HTERT RPE-1 (cell line): Measurements from ENCODE around the gene NDST4.
"Not testable (repeated sequence)": the region's sequence is repeated elsewhere in the genome, so short reads cannot be mapped to it uniquely, and the experiment has no call there.

Source experiments
- in situ Hi-C: fragments of 300-500 bp; cut with MboI; formaldehyde crosslinking; loops from 4 replicates; pipeline ENCODE4 v1.14.3; 2020; ENCODE audit warnings: low sequenced_read_pairs

NDST4 gene

DNA sequence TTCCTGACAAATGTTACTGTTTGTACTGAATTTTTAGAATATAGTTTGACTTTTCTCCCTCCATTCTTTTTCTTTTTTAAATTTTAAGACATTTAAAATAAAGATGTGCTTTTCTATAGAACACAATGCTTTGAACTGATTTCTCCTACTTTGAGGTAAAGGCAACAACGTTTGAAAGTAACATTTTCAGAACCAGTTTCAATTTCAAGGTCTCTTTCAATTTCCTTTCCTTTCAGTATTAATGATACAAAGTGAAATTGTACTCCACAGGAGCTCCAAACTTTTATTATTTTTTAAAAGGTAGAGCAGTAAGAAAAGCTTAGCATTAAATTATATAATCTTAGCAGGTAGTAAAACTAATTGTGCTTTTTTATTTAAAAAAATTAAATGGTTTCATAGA lies 54.9 kb downstream of the NDST4 start:
- in situ Hi-C loops = no loop called here

DNA sequence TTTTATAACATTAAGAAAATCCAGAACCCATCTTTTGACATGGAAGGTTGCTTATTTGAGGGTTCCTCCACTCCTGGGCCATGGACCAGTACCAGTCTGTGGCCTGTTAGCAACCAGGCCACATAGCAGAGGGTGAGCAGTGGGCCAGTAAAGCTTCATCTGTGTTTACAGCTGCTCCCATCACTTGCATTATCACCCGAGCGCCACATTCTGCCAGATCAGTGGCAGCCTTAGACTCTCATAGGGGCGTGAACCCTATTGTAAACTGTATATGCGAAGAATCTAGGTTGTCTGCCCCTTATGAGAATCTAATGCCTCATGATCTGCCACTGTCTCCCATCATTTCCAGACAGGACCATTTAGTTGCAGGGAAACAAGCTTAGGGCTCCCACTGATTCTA lies 58.6 kb downstream of the NDST4 start:
- in situ Hi-C loops = no loop called here

DNA sequence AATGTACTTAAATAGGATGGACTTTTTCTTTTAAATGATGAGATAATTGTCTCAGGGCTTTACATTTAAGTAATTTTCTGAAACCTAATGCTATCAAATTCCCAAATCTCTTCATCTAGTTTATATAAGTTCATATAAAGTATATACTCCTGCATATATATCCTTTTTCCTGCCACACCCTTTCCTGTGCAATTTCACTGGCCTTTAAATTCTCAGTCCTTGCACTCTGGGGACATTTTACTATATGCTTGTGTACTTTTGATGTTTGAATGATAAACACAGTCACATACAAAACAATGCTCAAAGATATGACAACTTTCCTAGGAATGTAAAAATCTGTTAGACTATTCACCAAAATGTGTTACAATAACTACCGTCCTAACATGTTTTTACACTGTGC lies 60.1 kb downstream of the NDST4 start:
- in situ Hi-C loops = no loop called here

DNA sequence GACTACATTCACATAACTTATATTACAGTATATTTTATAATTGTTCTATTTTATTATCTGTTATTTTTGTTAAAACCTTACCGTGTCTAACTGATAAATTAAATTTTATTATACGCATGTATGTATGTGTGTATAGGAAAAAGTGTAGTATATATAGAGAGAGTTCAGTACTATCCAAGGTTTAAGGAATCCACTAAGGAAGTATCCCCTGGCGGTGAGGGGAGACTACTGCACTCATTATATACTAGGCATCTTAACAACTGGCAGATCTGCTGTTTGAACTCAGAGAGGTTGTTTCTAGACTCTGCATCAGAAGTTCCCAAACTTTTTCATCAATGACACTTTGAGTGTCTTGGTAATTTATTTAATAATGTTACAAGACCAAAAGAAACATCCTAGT lies 70.9 kb downstream of the NDST4 start:
- in situ Hi-C loops = no loop called here

DNA sequence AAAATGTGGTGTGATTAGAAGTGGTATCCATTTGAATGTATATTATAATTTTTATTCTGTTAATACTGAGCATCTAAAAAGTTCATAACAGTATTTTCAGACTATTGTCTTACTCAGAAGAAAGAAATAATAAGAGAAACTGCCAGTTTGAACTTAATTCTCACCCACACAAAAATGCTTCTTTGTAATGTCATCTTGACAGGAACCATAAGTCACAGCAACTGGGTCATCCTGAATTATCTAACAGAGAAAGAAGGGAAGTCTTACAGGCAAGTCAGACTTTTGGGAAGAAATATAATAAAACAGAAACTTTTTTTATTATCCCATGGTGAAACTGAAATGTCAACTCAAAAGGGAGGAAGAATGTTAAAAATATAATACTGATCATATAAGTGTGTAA lies 83.1 kb downstream of the NDST4 start:
- in situ Hi-C loops = no loop called here

DNA sequence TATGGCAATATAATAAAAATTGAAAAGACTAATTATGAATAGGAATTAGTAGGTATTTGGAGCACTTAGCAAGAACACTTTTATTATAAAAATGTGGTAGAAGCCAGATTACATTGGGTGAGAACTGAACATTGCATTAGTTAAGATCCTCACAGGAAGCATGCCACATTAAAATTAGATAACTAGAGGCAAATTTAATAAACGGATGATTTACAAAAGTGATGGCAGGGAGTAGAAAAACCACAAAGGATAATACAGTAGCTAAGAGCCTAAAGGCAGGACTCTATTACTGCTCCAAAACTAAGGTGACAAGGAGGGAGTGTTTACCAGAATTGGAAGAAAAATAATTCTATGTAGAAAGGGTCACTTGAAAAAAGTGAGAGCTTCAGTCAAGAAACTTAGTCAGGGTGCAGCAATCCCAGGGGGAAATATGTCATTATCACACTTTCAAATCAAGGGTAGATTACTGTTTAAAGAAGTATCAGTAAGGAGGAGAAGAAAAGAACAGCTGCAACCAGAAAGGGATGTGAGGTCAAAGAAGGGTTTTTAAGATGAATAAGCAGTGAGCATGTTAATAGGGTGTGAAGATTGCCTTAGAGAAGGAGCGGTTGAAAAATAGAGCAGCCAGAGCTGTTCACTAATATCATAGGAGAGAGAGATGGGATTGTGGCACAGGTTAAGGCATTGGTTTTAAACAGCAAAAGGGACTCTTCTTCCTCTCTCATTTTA lies 84.6 kb downstream of the NDST4 start:
- in situ Hi-C loops = no loop called here

DNA sequence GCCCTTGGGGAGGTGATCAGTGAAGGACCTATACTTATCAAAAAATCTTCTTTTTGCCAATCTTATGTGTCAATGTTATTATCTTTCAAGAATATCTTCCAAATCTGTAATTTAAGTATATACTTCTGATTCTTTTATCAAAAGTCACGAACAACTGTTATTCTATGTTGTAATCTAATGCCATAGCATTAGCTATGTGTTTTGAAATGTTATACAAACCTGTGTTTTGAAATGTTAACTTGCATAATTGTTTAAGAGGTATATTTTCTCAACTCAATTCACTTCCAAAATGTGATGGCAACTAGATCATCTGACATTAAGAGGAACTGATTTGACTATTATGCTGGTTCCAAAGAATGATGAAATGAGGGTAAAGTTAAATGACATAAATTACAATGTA lies 113.5 kb downstream of the NDST4 start:
- in situ Hi-C loops = no loop called here

DNA sequence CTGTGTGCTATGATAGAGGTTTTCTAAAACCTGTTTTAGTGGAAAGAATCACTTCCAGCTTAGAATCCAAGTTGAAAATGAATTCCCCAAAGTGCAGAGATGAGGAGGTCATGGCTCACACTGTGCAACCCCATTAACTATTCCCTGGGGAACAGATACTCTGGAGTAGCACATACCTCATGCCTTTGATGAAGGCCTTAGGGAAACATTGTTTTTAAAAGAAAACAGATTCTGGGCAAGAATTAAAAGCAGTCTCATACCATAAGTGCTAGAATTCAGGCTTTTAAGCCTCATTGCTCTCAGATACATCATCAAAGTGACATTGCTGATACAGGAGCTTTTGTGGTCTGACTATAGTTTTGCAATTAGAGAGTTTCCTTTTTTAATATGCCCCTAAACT lies 115.1 kb downstream of the NDST4 start:
- in situ Hi-C loops = no loop called here

DNA sequence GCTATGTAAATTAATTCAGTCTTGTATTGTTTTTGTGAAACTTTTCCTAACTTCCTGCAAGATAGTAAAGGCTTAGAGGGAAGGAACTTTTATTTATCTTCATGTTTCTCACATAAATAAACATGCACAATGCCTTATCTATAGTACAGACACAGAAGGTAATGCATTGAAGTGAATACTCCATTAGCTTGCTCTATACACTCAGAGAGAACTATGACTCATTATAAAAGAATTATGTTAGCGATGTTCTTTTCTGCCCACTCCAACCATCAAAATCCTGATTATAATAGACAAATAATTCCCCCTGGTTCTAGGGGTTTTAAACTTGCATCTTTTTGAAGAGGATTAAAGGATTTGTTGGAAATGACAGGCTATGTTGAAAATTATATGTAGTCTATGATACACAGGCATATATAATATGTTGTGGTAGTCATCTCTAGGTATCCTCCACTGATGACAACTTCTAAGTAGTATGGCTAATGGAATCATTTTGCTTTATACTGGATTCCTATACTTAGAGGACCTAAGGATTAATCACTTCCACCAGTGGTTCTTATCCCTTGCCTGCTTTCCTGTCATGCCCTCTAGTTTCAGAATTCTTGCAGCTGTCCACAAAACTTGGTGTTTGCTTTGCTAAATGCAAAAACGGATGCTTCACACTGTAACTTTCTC lies 115.7 kb downstream of the NDST4 start:
- in situ Hi-C loops = no loop called here

DNA sequence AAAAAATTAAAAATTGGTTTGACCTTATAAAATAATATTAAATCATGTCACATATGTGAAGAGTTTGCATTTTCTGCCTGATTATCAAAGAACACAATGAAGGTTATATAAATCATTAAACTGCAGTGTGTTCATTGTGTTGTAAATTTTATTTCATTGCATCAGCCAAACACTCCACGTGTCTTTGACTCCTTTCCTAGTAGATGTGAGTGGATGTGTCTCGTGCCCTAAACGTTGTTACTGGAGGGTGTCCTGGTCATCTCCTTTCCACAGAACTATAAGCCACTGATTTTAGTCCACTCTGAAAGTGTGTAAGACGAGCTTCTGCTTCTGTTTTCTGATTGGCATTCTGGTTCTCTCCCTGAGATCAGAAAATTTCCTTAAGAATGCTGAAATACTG lies 127.3 kb downstream of the NDST4 start:
- in situ Hi-C loops = no loop called here

DNA sequence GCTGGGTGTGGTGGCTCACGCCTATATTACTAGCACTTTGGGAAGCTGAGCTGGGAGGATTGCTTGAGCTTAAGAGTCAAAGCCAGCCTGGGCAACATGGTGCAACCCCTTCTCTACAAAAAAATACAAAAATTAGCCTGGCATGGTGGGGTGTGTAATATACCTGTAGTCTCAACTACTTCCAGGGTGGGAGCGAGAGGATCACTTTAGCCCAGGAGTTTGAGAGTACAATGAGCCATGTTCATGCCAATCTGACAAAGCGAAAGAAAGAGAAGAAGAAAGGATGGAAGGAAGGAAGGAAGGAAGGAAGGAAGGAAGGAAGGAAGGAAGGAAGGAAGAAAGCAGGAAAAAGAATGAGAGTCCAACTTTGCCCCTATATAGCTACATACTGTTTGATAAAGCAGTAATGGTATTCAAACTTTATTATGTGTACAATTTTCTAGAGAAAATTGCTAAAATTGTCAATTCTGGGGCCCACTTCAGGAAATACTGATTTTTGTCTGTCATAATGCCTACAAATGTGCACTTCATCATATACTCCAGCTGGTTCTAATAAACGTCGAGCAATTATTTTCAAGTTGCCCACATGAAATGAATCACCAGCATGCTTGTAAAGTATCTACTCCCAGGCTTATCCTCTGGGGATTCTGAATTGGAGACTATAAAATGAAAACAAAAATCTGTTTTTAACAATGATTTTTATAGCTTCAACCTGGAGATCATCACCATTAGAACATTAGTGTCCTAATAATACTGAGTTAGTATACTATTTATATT lies 132.3 kb downstream of the NDST4 start:
- in situ Hi-C loops = no loop called here

DNA sequence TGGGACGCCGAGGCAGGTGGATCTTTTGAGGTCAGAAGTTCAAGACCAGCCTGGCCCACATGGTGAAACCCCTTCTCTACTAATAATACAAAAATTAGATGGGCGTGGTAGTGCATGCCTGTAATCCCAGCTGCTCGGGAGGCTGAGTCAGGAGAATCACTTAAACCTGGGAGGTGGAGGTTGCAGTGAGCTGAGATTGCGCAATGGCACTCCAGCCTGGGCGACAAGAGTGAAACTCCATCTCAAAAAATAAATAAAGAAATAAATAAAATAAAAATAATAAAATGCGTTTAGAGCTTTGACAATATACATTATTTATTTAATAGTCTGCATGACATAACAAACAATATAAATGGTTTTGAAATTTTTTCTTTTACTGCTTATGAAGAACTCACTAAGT lies 133.0 kb downstream of the NDST4 start:
- in situ Hi-C loops = not testable (repeated sequence)

DNA sequence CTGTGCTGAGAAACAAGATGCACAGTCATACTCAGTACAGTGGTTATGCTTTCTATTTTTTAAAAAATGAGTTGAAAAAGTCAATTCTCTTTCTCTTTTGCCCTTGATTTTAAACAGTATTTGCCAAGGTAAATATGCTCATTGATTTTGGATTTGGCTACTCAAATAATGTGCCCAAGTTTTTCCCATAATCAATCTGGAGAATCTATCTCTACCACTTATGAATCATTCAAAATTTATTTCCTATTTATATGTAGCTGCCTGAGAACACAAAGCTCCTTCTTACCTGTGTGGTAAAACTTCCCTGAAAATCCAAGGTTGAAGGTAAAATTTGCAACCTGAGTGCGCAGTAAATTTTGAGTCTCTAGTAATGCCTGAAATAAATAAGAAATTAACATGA lies 136.5 kb downstream of the NDST4 start:
- in situ Hi-C loops = no loop called here

DNA sequence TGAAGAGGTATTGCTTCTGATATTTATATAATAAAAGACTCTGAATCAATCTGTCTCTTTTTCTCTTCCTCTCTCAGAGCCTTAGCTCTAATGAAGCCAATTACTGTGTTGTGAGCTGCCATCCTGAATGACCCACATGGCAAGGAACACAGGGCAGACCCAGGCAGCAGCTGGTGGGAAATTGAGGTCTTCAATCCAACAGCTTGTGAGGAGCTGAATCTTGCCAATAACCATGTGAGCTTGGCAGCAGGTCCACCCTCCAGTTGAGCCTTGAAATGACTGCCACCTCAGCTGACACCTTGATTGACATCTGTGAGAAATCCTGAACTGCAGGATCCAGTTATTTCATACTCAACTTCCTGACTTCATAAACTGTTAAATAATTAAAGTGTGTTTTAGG lies 149.4 kb downstream of the NDST4 start:
- in situ Hi-C loops = no loop called here

DNA sequence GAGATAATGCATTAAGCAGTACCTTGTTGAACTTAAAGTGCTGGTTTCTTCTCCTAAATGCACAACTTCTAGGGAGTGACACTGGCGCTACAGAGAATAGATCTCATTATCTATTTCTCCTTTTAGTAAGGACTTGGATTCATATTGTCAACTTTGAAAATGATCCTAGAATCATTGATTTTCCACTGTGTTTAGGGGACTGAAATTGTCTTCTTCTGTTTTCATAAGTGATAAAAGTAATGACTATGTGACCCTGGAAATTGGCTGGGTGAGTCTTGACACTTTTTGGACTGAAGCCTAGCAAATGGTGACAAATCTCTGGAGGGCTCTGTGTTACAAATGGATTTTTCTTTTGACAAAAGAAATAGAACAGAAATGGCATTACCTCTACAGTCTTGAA lies 167.8 kb downstream of the NDST4 start:
- in situ Hi-C loops = no loop called here

DNA sequence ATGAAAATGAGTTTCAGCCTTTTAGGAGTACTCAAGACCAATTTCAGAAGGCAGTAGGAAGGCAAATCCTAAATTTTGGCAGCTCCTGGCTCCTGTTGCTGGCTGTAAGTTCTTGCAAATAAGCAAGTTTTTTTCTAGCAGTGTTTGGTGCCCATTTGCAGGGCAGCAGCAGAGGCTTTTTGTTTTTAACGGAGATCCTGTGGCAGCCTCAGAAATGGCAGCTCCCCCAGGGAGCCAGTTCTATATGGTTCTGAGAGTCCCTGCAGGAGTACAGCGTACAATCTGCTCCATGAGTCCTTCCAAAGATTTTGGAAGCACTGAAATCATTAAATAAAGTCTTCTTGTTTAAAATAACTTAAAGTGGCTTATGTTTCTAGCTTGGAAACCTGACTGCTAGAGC lies 171.9 kb downstream of the NDST4 start:
- in situ Hi-C loops = no loop called here

DNA sequence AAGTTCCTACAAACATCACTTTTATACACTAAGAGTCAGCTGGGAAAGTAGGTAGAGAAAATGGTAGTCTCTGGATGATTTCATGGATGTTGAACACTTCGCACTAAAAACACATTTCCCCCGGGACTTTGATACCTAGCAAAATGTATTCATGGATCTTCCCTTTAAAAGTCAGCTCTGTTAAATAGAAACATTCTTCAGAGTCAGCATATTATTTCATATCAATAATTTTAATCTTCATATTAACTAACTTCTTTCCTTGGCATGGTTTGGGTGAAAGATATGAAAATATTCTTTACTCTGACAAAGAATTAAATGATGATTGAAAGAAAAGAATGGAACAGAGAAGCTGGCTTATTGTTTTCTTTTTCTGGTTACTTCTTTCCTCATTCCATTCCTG lies 185.5 kb downstream of the NDST4 start:
- in situ Hi-C loops = no loop called here

DNA sequence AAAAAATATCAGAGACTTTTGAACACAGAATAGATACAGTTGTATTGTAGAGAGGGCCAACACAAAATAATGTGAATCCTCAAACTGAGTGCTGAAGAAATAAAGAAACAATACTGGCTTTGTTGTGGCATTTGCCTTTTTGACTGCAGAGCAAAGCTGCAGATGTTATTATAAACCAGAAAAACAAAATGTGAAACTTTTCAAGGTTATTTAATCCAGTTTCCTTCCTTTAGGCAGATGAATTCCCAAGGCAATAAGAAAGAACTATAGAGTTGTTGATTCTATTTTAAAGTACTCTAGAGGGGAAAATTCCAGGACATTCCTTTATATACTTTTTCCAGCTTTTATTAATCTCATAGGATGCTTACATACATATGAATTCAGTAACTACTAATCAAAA lies 186.8 kb downstream of the NDST4 start:
- in situ Hi-C loops = no loop called here

DNA sequence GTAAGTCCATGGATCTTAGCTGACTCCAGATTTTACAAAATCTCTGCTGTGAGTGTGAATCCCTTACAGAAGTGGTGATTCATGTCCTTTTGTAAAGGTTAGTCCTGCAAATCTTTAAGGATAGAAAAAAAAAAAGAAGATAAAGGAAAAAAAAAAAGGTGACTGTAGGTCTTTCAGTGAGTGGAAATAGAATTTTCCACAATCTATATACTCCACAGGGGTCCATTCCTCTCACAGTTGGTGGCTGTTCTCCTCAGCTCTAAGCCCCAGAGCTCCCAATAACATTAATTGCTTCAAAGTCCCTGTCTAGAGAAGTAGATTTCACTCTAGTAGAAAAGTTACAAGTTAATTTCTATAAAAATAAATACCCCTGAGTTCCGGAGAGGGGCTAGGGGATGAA lies 189.1 kb downstream of the NDST4 start:
- in situ Hi-C loops = no loop called here

DNA sequence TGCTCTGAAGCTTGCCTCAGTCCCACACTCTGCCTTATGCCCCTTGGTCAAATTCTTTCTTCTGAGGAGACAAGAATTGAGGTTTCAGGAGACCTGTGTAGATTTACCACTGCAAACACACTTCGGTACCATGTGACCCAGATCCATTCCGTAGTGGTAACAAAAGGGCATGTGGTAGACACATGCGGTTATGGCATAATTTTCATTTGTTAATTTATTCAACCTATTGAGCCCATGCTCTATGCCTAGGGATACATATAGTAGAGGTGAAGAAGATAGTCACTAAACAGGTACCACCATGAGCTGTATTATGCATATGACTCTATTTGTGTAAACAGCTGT lies 190.9 kb downstream of the NDST4 start:
- in situ Hi-C loops = no loop called here

DNA sequence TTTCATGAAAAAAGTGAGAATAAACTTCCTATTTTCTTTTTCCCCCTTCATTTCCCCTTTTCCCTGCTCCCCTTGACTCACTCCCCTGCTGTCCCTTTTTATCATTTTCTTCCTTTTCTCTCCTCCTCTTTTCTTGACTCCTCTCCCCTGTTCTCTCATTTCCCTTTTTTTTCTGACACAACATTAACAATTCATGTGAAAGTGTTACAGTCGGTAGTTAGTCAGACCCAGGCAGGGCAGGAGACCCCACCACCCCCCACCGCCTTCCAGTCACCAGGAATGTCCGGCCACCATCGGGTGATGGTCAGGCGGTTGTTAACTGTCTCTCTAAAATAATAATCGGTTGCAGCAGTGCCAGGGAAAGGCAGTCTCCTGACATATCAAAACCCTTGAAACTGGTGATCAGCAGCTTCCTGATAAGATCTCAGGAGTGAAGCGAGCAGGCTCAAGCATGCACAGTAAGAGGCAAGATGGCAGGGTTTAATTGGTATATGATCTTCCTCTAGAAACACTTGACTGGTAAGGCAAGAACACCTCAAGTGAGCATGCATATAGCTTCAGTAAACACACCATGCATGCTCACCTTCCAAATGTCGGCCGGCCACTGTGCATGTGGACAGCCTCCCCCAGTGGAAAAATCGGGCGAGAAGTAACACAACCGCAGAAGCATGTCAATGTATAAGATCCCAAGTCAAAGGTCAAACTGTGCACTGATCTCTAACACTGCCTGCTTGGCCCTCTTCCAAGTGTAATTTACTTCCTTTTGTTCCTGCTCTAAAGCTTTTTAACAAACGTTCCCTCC lies 191.4 kb downstream of the NDST4 start:
- in situ Hi-C loops = no loop called here
